Vagina (tissue), 2 donors: ENCODE measurements around the gene LTBP2. TPM values are rescaled to one million over a fixed set of nuclear protein-coding genes. Genes with fewer than 3 reads are reported as not detected.
"Not testable (repeated sequence)": the region's sequence is repeated elsewhere in the genome, so short reads cannot be mapped to it uniquely, and the experiment has no call there.

Experiments
- DNase-seq, 2 donors: peaks; one replicate each; pipeline ENCODE4 v3.0.0-alpha.2; 2017; ENCODE audit errors: extremely low spot score in 2 of 2
- H3K27ac ChIP-seq: fragments of 200-600 bp; sonication (generic); one replicate; pipeline ENCODE4 v1.5.1; 2019
- H3K27me3 ChIP-seq: fragments of 200-600 bp; sonication (generic); one replicate; pipeline ENCODE4 v1.5.1; 2019
- H3K36me3 ChIP-seq, 2 donors: fragments of 200-600 bp; sonication (generic); one replicate each; pipeline ENCODE4 v1.5.1; 2017 to 2019
- H3K4me1 ChIP-seq: fragments of 200-600 bp; sonication (generic); one replicate; pipeline ENCODE4 v1.5.1; 2019
- H3K4me3 ChIP-seq, 2 donors: fragments of 200-600 bp; sonication (generic); 1 replicate in 1 of 2; 2 replicates in 1 of 2; pipeline ENCODE4 v1.5.1; 2016 to 2019
- H3K9me3 ChIP-seq: fragments of 200-600 bp; sonication (generic); one replicate; pipeline ENCODE4 v1.5.1; 2019
- CTCF ChIP-seq, 3 experiments: fragments of 450-650 bp in 2 of 3; fragments of 200-600 bp in 1 of 3; sonication (generic) in 1 of 3; IDR thresholded peaks; one replicate each; pipeline ENCODE4 v1.5.1; 2017 to 2019; ENCODE audit warnings: antibody characterized with exemption in 3 of 3, mild to moderate bottlenecking in 2 of 3, moderate library complexity in 2 of 3
- POLR2A ChIP-seq, 2 donors: fragments of 450-650 bp; IDR thresholded peaks; one replicate each; pipeline ENCODE4 v1.6.1; 2017; ENCODE audit warnings: antibody characterized with exemption in 2 of 2, mild to moderate bottlenecking in 2 of 2, moderate library complexity in 2 of 2
- POLR2AphosphoS5 ChIP-seq, 2 donors: sonication (generic); formaldehyde crosslinking; IDR thresholded peaks; one replicate each; pipeline ENCODE4 v1.9.0; 2017; ENCODE audit warnings: antibody characterized with exemption in 2 of 2, mild to moderate bottlenecking in 2 of 2, low read depth in 1 of 2; ENCODE audit not compliant: insufficient read depth in 1 of 2
- intact Hi-C: fragments of 100-400 bp; cut with DNase I; formaldehyde crosslinking; loops from one replicate; pipeline ENCODE4 v1.15.1; 2023
- total RNA-seq: library from RNA; depleted of rRNA; stranded (reverse); fragments of >200 nt; gene quantifications from one replicate; pipeline ENCODE4 v1.2.3, GENCODE V29; 2016

Gene LTBP2
- total RNA-seq, 1 donor from 2014 or later = 52.5 TPM

GRCh38 chr14:74457565-74457895 is 154.5 kb downstream of the LTBP2 start:
- no peak for DNase-seq
- peaks cover 11% of the 10 kb centered on the region for H3K4me1 ChIP-seq
- H3K27me3 ChIP-seq = no peaks in the 10 kb centered on the region
- H3K4me3 ChIP-seq = no peak overlapping the region
- intact Hi-C loops = no loop called here
- H3K9me3 ChIP-seq = no peaks in the 10 kb centered on the region
- TF ChIP-seq POLR2A (IDR thresholded peaks at IDR 0.05) = no peak
- TF ChIP-seq CTCF (IDR thresholded peaks at IDR 0.05) = no peak
- no peak for TF ChIP-seq POLR2AphosphoS5 (IDR thresholded peaks at IDR 0.05; ENCODE audit: insufficient read depth in 1 of 2, low read depth in 1 of 2)
- no peaks in the 10 kb centered on the region for H3K36me3 ChIP-seq
- no peak overlapping the region for H3K27ac ChIP-seq

- DNase-seq = peak in 1 of 2 donors; percentile 82
- Histone ChIP-seq H3K27me3 (no peaks in the 10 kb centered on the region), H3K4me1 (peaks cover 11% of the 10 kb centered on the region), H3K27ac (no peak overlapping the region), H3K36me3 (no peaks in the 10 kb centered on the region), H3K4me3 (no peak overlapping the region), H3K9me3 (no peaks in the 10 kb centered on the region)
- intact Hi-C loops = no loop called here
- TF ChIP-seq CTCF (IDR thresholded peaks at IDR 0.05) (no peak), POLR2A (IDR thresholded peaks at IDR 0.05) (no peak), POLR2AphosphoS5 (IDR thresholded peaks at IDR 0.05; ENCODE audit: insufficient read depth in 1 of 2, low read depth in 1 of 2) (no peak)
Measured at GRCh38 chr14:74456684-74457564, 155.1 kb downstream of the LTBP2 start.

GRCh38 chr14:74454397-74454796 is 157.6 kb downstream of the LTBP2 start:
- intact Hi-C loops = loop anchor here (1.0 kb wide), 1 partner anchor 18 kb away; no protein-coding TSS in a partner anchor
- H3K9me3 ChIP-seq, H3K27ac ChIP-seq, H3K36me3 ChIP-seq, H3K27me3 ChIP-seq, DNase-seq, H3K4me3 ChIP-seq, H3K4me1 ChIP-seq: not testable (repeated sequence)

Other genes starting within 250 kb of the LTBP2 start
- gene SYNDIG1L, start 186.0 kb downstream of the LTBP2 start, total RNA-seq = not detected
- gene NPC2, start 118.9 kb downstream of the LTBP2 start, total RNA-seq = 165 TPM
- gene ISCA2, start 118.5 kb downstream of the LTBP2 start, total RNA-seq = 26.0 TPM
- gene AREL1, start 100.8 kb upstream of the LTBP2 start, total RNA-seq = 32.7 TPM
- gene FCF1, start 100.9 kb upstream of the LTBP2 start, total RNA-seq = 11.0 TPM
- gene YLPM1, start 151.1 kb upstream of the LTBP2 start, total RNA-seq = 50.3 TPM